Muscle layer of duodenum (tissue), 2 donors: ENCODE measurements around the gene DHX8.
A peak's percentile ranks its signal among the peaks of the same experiment; 100 is the strongest.

Experiments
- H3K27ac ChIP-seq: one replicate; pipeline ENCODE4 v1.7.0; 2013; ENCODE audit warnings: mild to moderate bottlenecking, low read length
- H3K27me3 ChIP-seq: one replicate; pipeline ENCODE4 v1.7.0; 2013; ENCODE audit warnings: low read depth, mild to moderate bottlenecking, control low read depth, low read length
- H3K36me3 ChIP-seq, 2 donors: one replicate each; pipeline ENCODE4 v1.7.0; 2013; ENCODE audit warnings: low read length in 2 of 2, control low read depth in 1 of 2, mild to moderate bottlenecking in 1 of 2; ENCODE audit not compliant: insufficient read depth in 2 of 2, control insufficient read depth in 1 of 2
- H3K4me1 ChIP-seq, 2 donors: one replicate each; pipeline ENCODE4 v1.7.0; 2013; ENCODE audit warnings: low read length in 2 of 2, mild to moderate bottlenecking in 2 of 2, control low read depth in 1 of 2, moderate library complexity in 1 of 2; ENCODE audit not compliant: insufficient read depth in 2 of 2, control insufficient read depth in 1 of 2
- H3K4me3 ChIP-seq, 2 donors: one replicate each; pipeline ENCODE4 v1.7.0; 2013; ENCODE audit warnings: low read length in 2 of 2, low read depth in 1 of 2, mild to moderate bottlenecking in 1 of 2
- H3K9me3 ChIP-seq, 2 donors: one replicate each; pipeline ENCODE4 v1.7.0; 2013; ENCODE audit warnings: low read length in 2 of 2, control low read depth in 1 of 2, mild to moderate bottlenecking in 1 of 2; ENCODE audit not compliant: control insufficient read depth in 1 of 2
- donor health status: healthy.

Gene DHX8

GRCh38 chr17:43528319-43528987, 44.7 kb downstream of the DHX8 start:
- H3K4me1 ChIP-seq: peaks cover 9 to 20% of the 10 kb centered on the region in 2 donors
- peaks cover 31% of the 10 kb centered on the region in 2 donors for H3K36me3 ChIP-seq
- no peak overlapping the region for H3K27ac ChIP-seq
- H3K4me3 ChIP-seq: no peak overlapping the region
- H3K27me3 ChIP-seq: no peaks in the 10 kb centered on the region
- H3K9me3 ChIP-seq: no peaks in the 10 kb centered on the region

- no peak overlapping the region for H3K27ac ChIP-seq
- H3K36me3 ChIP-seq: peaks cover 23 to 24% of the 10 kb centered on the region in 2 donors
- peaks cover 9 to 20% of the 10 kb centered on the region in 2 donors for H3K4me1 ChIP-seq
- no peaks in the 10 kb centered on the region for H3K9me3 ChIP-seq
- no peaks in the 10 kb centered on the region for H3K27me3 ChIP-seq
- H3K4me3 ChIP-seq: no peak overlapping the region
Measured at GRCh38 chr17:43528988-43529814, 45.4 kb downstream of the DHX8 start.

- H3K27me3 ChIP-seq: no peaks in the 10 kb centered on the region
- H3K36me3 ChIP-seq: peaks cover 16 to 17% of the 10 kb centered on the region in 2 donors
- peak overlapping the region in 1 of 2 donors; percentile 29 for H3K4me3 ChIP-seq
- H3K4me1 ChIP-seq: peaks cover 9 to 20% of the 10 kb centered on the region in 2 donors
- H3K27ac ChIP-seq: no peak overlapping the region
- no peaks in the 10 kb centered on the region for H3K9me3 ChIP-seq
Measured at GRCh38 chr17:43529947-43530287, 46.1 kb downstream of the DHX8 start.

GRCh38 chr17:43530288-43531081, 46.7 kb downstream of the DHX8 start:
- peaks cover 9 to 20% of the 10 kb centered on the region in 2 donors for H3K4me1 ChIP-seq
- no peaks in the 10 kb centered on the region for H3K9me3 ChIP-seq
- peaks cover 11 to 12% of the 10 kb centered on the region in 2 donors for H3K36me3 ChIP-seq
- H3K27me3 ChIP-seq: no peaks in the 10 kb centered on the region
- peak overlapping the region; percentile 31 for H3K27ac ChIP-seq
- H3K4me3 ChIP-seq: peak overlapping the region in 1 of 2 donors; percentile 29

- Histone ChIP-seq H3K4me3 (no peak overlapping the region), H3K27ac (peak overlapping the region; percentile 31), H3K4me1 (peaks cover 9 to 18% of the 10 kb centered on the region in 2 donors)
Measured at GRCh38 chr17:43531082-43531378, 47.3 kb downstream of the DHX8 start.

GRCh38 chr17:43531955-43532354, 48.2 kb downstream of the DHX8 start:
- Histone ChIP-seq H3K9me3 (no peaks in the 10 kb centered on the region), H3K27me3 (no peaks in the 10 kb centered on the region), H3K36me3 (peaks cover 2 to 11% of the 10 kb centered on the region in 2 donors), H3K27ac (no peak overlapping the region), H3K4me1 (peaks cover 9 to 15% of the 10 kb centered on the region in 2 donors), H3K4me3 (no peak overlapping the region)

More at GRCh38 chr17:43531082-43531378, 47.3 kb downstream of the DHX8 start:
- Histone ChIP-seq H3K36me3 (peaks cover 8 to 11% of the 10 kb centered on the region in 2 donors), H3K27me3 (no peaks in the 10 kb centered on the region), H3K9me3 (no peaks in the 10 kb centered on the region)

- no peak overlapping the region for H3K4me3 ChIP-seq
- H3K4me1 ChIP-seq: peaks cover 9 to 15% of the 10 kb centered on the region in 2 donors
- H3K36me3 ChIP-seq: peaks cover 0 to 10% of the 10 kb centered on the region in 2 donors
- no peaks in the 10 kb centered on the region for H3K9me3 ChIP-seq
- H3K27me3 ChIP-seq: no peaks in the 10 kb centered on the region
- H3K27ac ChIP-seq: no peak overlapping the region
Measured at GRCh38 chr17:43532581-43532980, 48.8 kb downstream of the DHX8 start.

- peaks cover 9 to 15% of the 10 kb centered on the region in 2 donors for H3K4me1 ChIP-seq
- no peaks in the 10 kb centered on the region for H3K27me3 ChIP-seq
- no peaks in the 10 kb centered on the region for H3K36me3 ChIP-seq
- no peaks in the 10 kb centered on the region for H3K9me3 ChIP-seq
- H3K4me3 ChIP-seq: no peak overlapping the region
- H3K27ac ChIP-seq: no peak overlapping the region
Measured at GRCh38 chr17:43533699-43534098, 49.9 kb downstream of the DHX8 start.

GRCh38 chr17:43534909-43535308, 51.1 kb downstream of the DHX8 start:
- H3K27me3 ChIP-seq: no peaks in the 10 kb centered on the region
- H3K27ac ChIP-seq: no peak overlapping the region
- H3K4me1 ChIP-seq: peaks cover 9 to 13% of the 10 kb centered on the region in 2 donors
- H3K36me3 ChIP-seq: no peaks in the 10 kb centered on the region
- H3K4me3 ChIP-seq: no peak overlapping the region
- H3K9me3 ChIP-seq: no peaks in the 10 kb centered on the region

- Histone ChIP-seq H3K9me3 (no peaks in the 10 kb centered on the region), H3K36me3 (no peaks in the 10 kb centered on the region), H3K27ac (no peak overlapping the region), H3K4me3 (no peak overlapping the region), H3K4me1 (peaks cover under 1 to 6% of the 10 kb centered on the region in 2 donors), H3K27me3 (no peaks in the 10 kb centered on the region)
Measured at GRCh38 chr17:43536236-43536992, 52.6 kb downstream of the DHX8 start.
